IMR-90 (cell line): Measurements from ENCODE around the gene REPS2. TPM values are rescaled to one million over a fixed set of nuclear protein-coding genes. Genes with fewer than 3 reads are reported as not detected.

Experiments used
- ATAC-seq: fragments of 200-7000 bp; cut with Tn5 transposase; 2 replicates; pipeline ENCODE4 v1.9.1; 2020; ENCODE audit warnings: low read depth, mild to moderate bottlenecking, moderate library complexity
- BruUV-seq: library from RNA; stranded (reverse); fragments of 400-500 nt; replicated peaks from 2 replicates; lab custom pipeline; 2021; lab: Mats Ljungman, UMichigan
- CTCF ChIA-PET: fragments of 300-600 bp; formaldehyde crosslinking; extraction: SDS; loops from one replicate; lab custom pipeline; 2021; ENCODE audit warnings: antibody characterized with exemption; lab: Yijun Ruan, JAX
- POLR2A ChIA-PET: fragments of 300-600 bp; sonication (Branson Sonifier 250); formaldehyde crosslinking; loops from one replicate; lab custom pipeline; 2022; ENCODE audit warnings: antibody characterized with exemption; ENCODE audit not compliant: unreplicated experiment; lab: Charles Lee
- DNase-seq: peaks from one replicate; pipeline ENCODE4 v3.0.0; 2013
- H2AFZ ChIP-seq: replicated peaks from 2 replicates; pipeline ENCODE3; 2013; ENCODE audit warnings: low read length, mild to moderate bottlenecking; ENCODE audit not compliant: poor library complexity
- H2AK5ac ChIP-seq: 2 replicates; pipeline ENCODE4 v1.6.1; 2013; ENCODE audit warnings: low read depth, low read length, inconsistent platforms
- H2AK9ac ChIP-seq: replicated peaks from 2 replicates; pipeline ENCODE3; 2013; ENCODE audit warnings: mild to moderate bottlenecking, low read depth, low read length, moderate library complexity; ENCODE audit not compliant: poor library complexity
- H2BK120ac ChIP-seq: 2 replicates; pipeline ENCODE4 v1.6.1; 2013; ENCODE audit warnings: low read depth, low read length, inconsistent platforms
- H2BK15ac ChIP-seq: 3 replicates; pipeline ENCODE4 v1.6.1; 2013; ENCODE audit warnings: low read depth, low read length, inconsistent platforms
- H2BK20ac ChIP-seq: 2 replicates; pipeline ENCODE4 v1.6.1; 2013; ENCODE audit warnings: low read depth, mild to moderate bottlenecking, inconsistent platforms, low read length, moderate library complexity
- H2BK5ac ChIP-seq: 2 replicates; pipeline ENCODE4 v1.6.1; 2013; ENCODE audit warnings: mild to moderate bottlenecking, low read depth, low read length, inconsistent platforms; ENCODE audit not compliant: poor library complexity, severe bottlenecking
- H3K14ac ChIP-seq: replicated peaks from 2 replicates; pipeline ENCODE4 v1.6.1; 2013; ENCODE audit warnings: low read depth, low read length, inconsistent platforms
- H3K18ac ChIP-seq: 2 replicates; pipeline ENCODE4 v1.6.1; 2013; ENCODE audit warnings: low read depth, low read length, control low read depth
- H3K23ac ChIP-seq: 2 replicates; pipeline ENCODE4 v1.6.1; 2013; ENCODE audit warnings: low read depth, low read length, inconsistent platforms
- H3K27ac ChIP-seq: 2 replicates; pipeline ENCODE4 v1.5.1; 2013; ENCODE audit warnings: mild to moderate bottlenecking, control low read depth, low read length; ENCODE audit not compliant: insufficient read depth
- H3K27me3 ChIP-seq: 2 replicates; pipeline ENCODE4 v1.6.1; 2013; ENCODE audit warnings: low read length; ENCODE audit not compliant: control insufficient read depth, insufficient read depth
- H3K36me3 ChIP-seq: 2 replicates; pipeline ENCODE4 v1.6.1; 2013; ENCODE audit warnings: low read length, mixed read lengths; ENCODE audit not compliant: control insufficient read depth, insufficient read depth
- H3K4ac ChIP-seq: 2 replicates; pipeline ENCODE4 v1.6.1; 2013; ENCODE audit warnings: low read depth, low read length, inconsistent platforms
- H3K4me1 ChIP-seq: 2 replicates; pipeline ENCODE4 v1.6.1; 2013; ENCODE audit warnings: low read length, mixed read lengths; ENCODE audit not compliant: control insufficient read depth, insufficient read depth
- H3K4me2 ChIP-seq: 2 replicates; pipeline ENCODE4 v1.6.1; 2013; ENCODE audit warnings: low read depth, mild to moderate bottlenecking, control low read depth, low read length, moderate library complexity
- H3K4me3 ChIP-seq: 2 replicates; pipeline ENCODE4 v1.5.1; 2013; ENCODE audit warnings: low read depth, mild to moderate bottlenecking, control low read depth, low read length, moderate library complexity; ENCODE audit not compliant: insufficient read depth
- H3K56ac ChIP-seq: 2 replicates; pipeline ENCODE4 v1.6.1; 2013; ENCODE audit warnings: low read length, inconsistent platforms; ENCODE audit not compliant: insufficient read depth; ENCODE audit errors: extremely low read depth
- H3K79me1 ChIP-seq, 2 experiments: 2 replicates each; pipeline ENCODE4 v1.6.1; 2013; ENCODE audit warnings: low read length in 2 of 2, inconsistent platforms in 1 of 2, low read depth in 1 of 2
- H3K9ac ChIP-seq: 2 replicates; pipeline ENCODE4 v1.6.1; 2013; ENCODE audit warnings: low read depth, low read length, control low read depth
- H3K9me1 ChIP-seq: 2 replicates; pipeline ENCODE4 v1.6.1; 2013; ENCODE audit warnings: low read length, inconsistent platforms; ENCODE audit not compliant: insufficient read depth
- H3K9me3 ChIP-seq: 2 replicates; pipeline ENCODE4 v1.6.1; 2013; ENCODE audit warnings: low read length; ENCODE audit not compliant: control insufficient read depth, insufficient read depth
- H4K20me1 ChIP-seq: 2 replicates; pipeline ENCODE4 v1.6.1; 2013; ENCODE audit warnings: low read length, inconsistent platforms; ENCODE audit not compliant: insufficient read depth
- H4K5ac ChIP-seq: 2 replicates; pipeline ENCODE4 v1.6.1; 2013; ENCODE audit warnings: mild to moderate bottlenecking, low read depth, low read length, control low read depth
- H4K8ac ChIP-seq, 2 experiments: 2 replicates each; pipeline ENCODE4 v1.6.1; 2013; ENCODE audit warnings: low read depth in 2 of 2, low read length in 2 of 2, control low read depth in 1 of 2, inconsistent platforms in 1 of 2
- H4K91ac ChIP-seq: 2 replicates; pipeline ENCODE4 v1.6.1; 2013; ENCODE audit warnings: low read depth, low read length, inconsistent platforms; ENCODE audit not compliant: insufficient read depth
- BHLHE40 ChIP-seq: fragments of 150-350 bp; IDR thresholded peaks from 2 replicates; pipeline ENCODE4 v1.6.1; 2016; ENCODE audit warnings: mild to moderate bottlenecking, low read depth, low read length
- CEBPB ChIP-seq: IDR thresholded peaks from 2 replicates; pipeline ENCODE4 v1.6.1; 2012; ENCODE audit warnings: low read depth, low read length, improper control_type of control experiment
- CHD1 ChIP-seq: IDR thresholded peaks from 2 replicates; pipeline ENCODE4 v1.6.1; 2012; ENCODE audit warnings: low read depth, low read length, improper control_type of control experiment
- CTCF ChIP-seq: conservative IDR thresholded peaks from 2 replicates; pipeline ENCODE4 v1.5.1; 2012; ENCODE audit warnings: mild to moderate bottlenecking, low read depth, low read length, improper control_type of control experiment
- ELK1 ChIP-seq: fragments of 150-350 bp; IDR thresholded peaks from 2 replicates; pipeline ENCODE4 v1.6.1; 2016; ENCODE audit warnings: low read depth, mild to moderate bottlenecking, low read length, moderate library complexity, borderline replicate concordance
- FOS ChIP-seq: fragments of 150-350 bp; IDR thresholded peaks from 2 replicates; pipeline ENCODE4 v1.6.1; 2016; ENCODE audit warnings: low read depth, low read length
- MAFK ChIP-seq: IDR thresholded peaks from 2 replicates; pipeline ENCODE4 v1.6.1; 2012; ENCODE audit warnings: low read depth, low read length, improper control_type of control experiment
- MAZ ChIP-seq: IDR thresholded peaks from 2 replicates; pipeline ENCODE4 v1.6.1; 2012; ENCODE audit warnings: low read depth, mild to moderate bottlenecking, low read length, improper control_type of control experiment, moderate library complexity, borderline replicate concordance
- NFE2L2 ChIP-seq: fragments of 150-350 bp; IDR thresholded peaks from 2 replicates; pipeline ENCODE4 v1.6.1; 2016; ENCODE audit warnings: low read depth, mild to moderate bottlenecking, low read length
- POLR2A ChIP-seq: IDR thresholded peaks from 2 replicates; pipeline ENCODE4 v1.6.1; 2012; ENCODE audit warnings: mild to moderate bottlenecking, low read depth, low read length
- RAD21 ChIP-seq: IDR thresholded peaks from 2 replicates; pipeline ENCODE4 v1.6.1; 2012; ENCODE audit warnings: low read length, improper control_type of control experiment
- RCOR1 ChIP-seq: IDR thresholded peaks from 2 replicates; pipeline ENCODE4 v1.6.1; 2012; ENCODE audit warnings: mild to moderate bottlenecking, low read length, improper control_type of control experiment; ENCODE audit not compliant: insufficient replicate concordance
- SMC3 ChIP-seq: fragments of 150-350 bp; IDR thresholded peaks from 2 replicates; pipeline ENCODE4 v1.6.1; 2016; ENCODE audit warnings: low read depth, mild to moderate bottlenecking, antibody characterized with exemption, low read length, moderate library complexity
- USF2 ChIP-seq: fragments of 150-350 bp; IDR thresholded peaks from 2 replicates; pipeline ENCODE4 v1.6.1; 2017; ENCODE audit warnings: mild to moderate bottlenecking, antibody characterized with exemption, low read length, low read depth
- WGBS, 2 experiments: methylation state at CpG; one replicate each; pipeline versions ENCODE4 v1.1.5 to v1.1.7; 2013; ENCODE audit warnings: missing lambda C conversion rate in 2 of 2; ENCODE audit not compliant: insufficient read length in 1 of 2; ENCODE audit errors: extremely low coverage in 2 of 2; 5-methylcytosine and 5-hydroxymethylcytosine counted together
- dilution Hi-C: fragments of 300-500 bp; cut with HindIII; formaldehyde crosslinking; loops from one replicate; pipeline ENCODE4 v1.14.3; 2018; ENCODE audit warnings: low sequenced_read_pairs; ENCODE audit not compliant: unreplicated experiment
- in situ Hi-C: fragments of 300-500 bp; cut with MboI; formaldehyde crosslinking; loops from 3 replicates; pipeline ENCODE4 v1.14.3; 2019; ENCODE audit warnings: low sequenced_read_pairs, inconsistent platforms, mixed read lengths
- intact Hi-C: fragments of 100-400 bp; cut with micrococcal nuclease; formaldehyde crosslinking; loops from 2 replicates; pipeline ENCODE4 v1.10.0; 2022
- polyA plus RNA-seq, 3 experiments: library from polyadenylated mRNA; depleted of rRNA; stranded (reverse); fragments of >200 nt; gene quantifications; 2 replicates each; pipeline ENCODE4 v1.2.3, GENCODE V29; 2012; ENCODE audit warnings: low replicate concordance in 1 of 3
- total RNA-seq: library from RNA; depleted of rRNA; stranded (reverse); fragments of >200 nt; gene quantifications from 2 replicates; pipeline ENCODE4 v1.2.3, GENCODE V29; 2012

REPS2 gene
- total and polyA plus RNA-seq, 2 of the 4 experiments (the other 2 are of a cell fraction) = 0.02 to 0.18 TPM

- Histone ChIP-seq H2BK120ac (no peak overlapping the region), H3K56ac (no peak overlapping the region), H3K4me2 (no peak overlapping the region), H3K9me1 (no peaks in the 10 kb centered on the region), H3K27me3 (no peaks in the 10 kb centered on the region), H3K79me1 (no peaks in the 10 kb centered on the region), H2BK20ac (no peak overlapping the region), H2AK5ac (no peak overlapping the region), H4K91ac (no peak overlapping the region), H3K14ac (no peak overlapping the region), H4K20me1 (no peaks in the 10 kb centered on the region), H3K9ac (no peak overlapping the region), H2BK5ac (no peak overlapping the region), H2AFZ (no peak overlapping the region), H3K4ac (no peak overlapping the region), H3K4me3 (no peak overlapping the region), H2BK15ac (no peak overlapping the region), H3K4me1 (no peaks in the 10 kb centered on the region), H3K36me3 (no peaks in the 10 kb centered on the region), H4K8ac (no peak overlapping the region), H3K9me3 (no peaks in the 10 kb centered on the region; the same call in 1 of the 2 replicates), H2AK9ac (no peak overlapping the region), H3K27ac (no peak overlapping the region), H4K5ac (no peak overlapping the region), H3K23ac (no peak overlapping the region), H3K18ac (no peak overlapping the region)
- ChIA-PET POLR2A (no interaction called here), CTCF (no interaction called here)
- dilution Hi-C loops (no loop called here), in situ Hi-C loops (no loop called here), intact Hi-C loops (no loop called here)
- WGBS, 2 experiments = 88% methylated on average over 1 of the region's 1 CpG; no CpG with 5 or more reads in 1 of the 2 experiments
- TF ChIP-seq POLR2A (no peak), ELK1 (no peak), MAZ (no peak), CHD1 (no peak), FOS (no peak), SMC3 (no peak), USF2 (no peak), BHLHE40 (no peak), RAD21 (no peak), MAFK (no peak), NFE2L2 (no peak), RCOR1 (no peak), CEBPB (no peak), CTCF (no peak)
- DNase-seq = no peak
- no peak for ATAC-seq
- no TSS peak for BruUV-seq
Observed at GRCh38 chrX:17164079-17164478, 217.6 kb downstream of the REPS2 start.
